HG03432 (cell line): Measurements from ENCODE around the gene SEC14L1.
"Not testable (repeated sequence)": the region's sequence is repeated elsewhere in the genome, so short reads cannot be mapped to it uniquely, and the experiment has no call there.

Experiments
- ATAC-seq: cut with Tn5 transposase; IDR thresholded peaks from one replicate; pipeline ENCODE4 v1.9.1; 2021; ENCODE audit warnings: mild to moderate bottlenecking, moderate library complexity; ENCODE audit not compliant: unreplicated experiment

The SEC14L1 gene

GRCh38 chr17:77254951-77255825 lies 114.4 kb downstream of the SEC14L1 start:
- no peak for ATAC-seq

- ATAC-seq, result not testable (repeated sequence)
Measured at GRCh38 chr17:77255970-77256369, 115.2 kb downstream of the SEC14L1 start.

GRCh38 chr17:77256710-77257109 lies 115.9 kb downstream of the SEC14L1 start:
- no peak for ATAC-seq

GRCh38 chr17:77257169-77257568 lies 116.4 kb downstream of the SEC14L1 start:
- no peak for ATAC-seq

DNA sequence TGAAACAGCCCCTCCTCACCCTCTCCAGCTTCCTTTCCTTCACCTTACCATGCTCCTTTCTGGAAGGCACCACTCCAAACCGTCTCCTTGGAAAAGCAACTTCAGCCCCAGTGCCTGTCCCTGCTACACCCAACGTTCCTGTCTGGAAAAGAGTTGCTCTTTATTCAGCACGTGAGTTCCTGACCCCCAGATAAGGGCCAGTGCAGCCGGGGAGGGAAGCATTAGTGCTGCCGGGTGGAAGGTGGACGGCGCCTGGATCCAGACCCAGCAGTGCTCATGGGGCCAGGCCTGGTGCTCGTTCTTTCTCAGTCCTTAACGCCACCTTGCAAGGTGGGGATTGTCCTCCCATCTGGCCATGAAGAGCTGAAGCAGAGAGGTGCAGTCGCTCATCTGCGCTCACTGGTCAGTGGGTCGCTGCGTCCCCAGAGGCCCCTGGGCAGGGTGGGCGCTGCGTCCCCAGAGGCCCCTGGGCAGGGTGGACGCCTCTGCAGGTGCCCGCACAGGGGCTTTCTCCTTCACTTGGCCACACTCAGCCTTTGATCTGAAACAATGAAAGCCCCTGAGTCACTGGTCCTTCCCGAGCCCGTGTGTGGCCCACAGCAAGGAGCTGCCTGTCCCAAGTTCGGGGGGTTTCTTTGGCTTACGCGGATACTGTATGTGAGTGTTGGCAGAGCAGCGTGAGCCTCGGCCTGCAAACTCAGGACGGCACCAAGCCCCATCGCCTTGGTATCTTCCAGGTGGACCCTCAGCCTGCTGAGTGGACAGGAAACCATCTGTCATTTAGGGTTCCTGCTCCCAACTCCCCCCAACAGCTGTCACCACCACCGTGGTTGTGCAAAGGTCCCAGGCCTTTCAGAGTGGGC lies 117.1 kb downstream of the SEC14L1 start:
- no peak for ATAC-seq

DNA sequence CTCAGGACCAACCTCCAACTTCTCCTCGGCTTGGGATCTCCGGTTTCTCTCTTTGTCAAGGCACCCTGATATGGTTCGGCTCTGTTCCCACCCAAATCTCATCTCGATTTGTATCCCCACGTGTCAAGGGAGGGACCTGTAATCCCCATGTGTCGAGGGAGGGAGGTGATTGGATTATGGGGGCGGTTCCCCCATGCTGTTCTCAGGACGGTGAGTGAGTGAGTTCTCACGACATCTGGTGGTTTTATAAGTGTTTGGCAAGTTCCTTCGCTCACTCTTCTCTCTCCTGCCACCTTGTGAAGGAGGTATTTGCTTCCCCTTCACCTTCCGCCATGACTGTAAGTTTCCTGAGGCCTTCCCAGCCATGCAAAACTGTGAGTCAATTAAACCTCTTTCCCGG lies 117.9 kb downstream of the SEC14L1 start:
- ATAC-seq, result no peak

- ATAC-seq, result no peak
Measured at GRCh38 chr17:77264617-77265230, 124.0 kb downstream of the SEC14L1 start.

DNA sequence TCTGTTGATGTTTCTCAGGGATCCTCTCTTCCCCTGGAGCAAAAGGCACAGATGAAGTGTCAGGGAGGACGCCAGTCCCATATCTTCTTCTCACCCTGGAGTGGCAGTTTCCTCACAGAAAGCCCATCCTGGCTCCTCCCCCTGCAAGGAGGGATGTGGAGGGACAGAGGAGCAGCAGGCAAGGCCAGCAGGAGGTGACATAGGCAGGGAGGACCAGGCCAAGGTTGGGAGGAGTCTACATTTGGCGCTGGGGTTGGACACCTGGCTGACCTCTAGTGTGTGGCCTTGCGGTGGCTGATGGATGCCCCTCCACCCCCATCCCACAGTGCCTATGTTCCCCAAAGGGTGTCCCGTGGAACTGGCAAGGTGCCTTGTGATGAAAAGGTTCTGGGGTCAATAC lies 125.4 kb downstream of the SEC14L1 start:
- ATAC-seq, result no peak
